ENCODE data around the gene MGMT.

GRCh38 chr10:129564923-129565322 is 97.9 kb downstream of the MGMT start:
- TF ChIP-seq HES1 (IDR thresholded peaks at IDR 0.05; ENCODE audit: low read depth) (no peak), MYC (IDR thresholded peaks at IDR 0.05; ENCODE audit: low read depth, low read length) (no peak), MYC (CRISPR knock-in tag; IDR thresholded peaks at IDR 0.05; ENCODE audit: borderline replicate concordance, low read depth) (no peak)

Data from K562 (cell line).